ENCODE measurements around the gene DKKL1.

Gene DKKL1

GRCh38 chr19:49422407-49423070, 58.9 kb downstream of the DKKL1 start:
- DNase-seq (ENCODE audit: low read depth in 2 of 2): no peak

- DNase-seq (ENCODE audit: low read depth in 2 of 2): no peak
These were observed 59.7 kb downstream of the DKKL1 start, which contains the start of gene PTH2 for GRCh38 chr19:49423071-49423984. TSS of gene PTH2 (minus strand) at chr19:49423441. CDS start at chr19:49423339, 102 bp downstream.

GRCh38 chr19:49423985-49424303, 60.3 kb downstream of the DKKL1 start:
- no peak for DNase-seq (ENCODE audit: low read depth in 2 of 2)
